Measurements from ENCODE around the gene RGS2.

Gene RGS2

DNA sequence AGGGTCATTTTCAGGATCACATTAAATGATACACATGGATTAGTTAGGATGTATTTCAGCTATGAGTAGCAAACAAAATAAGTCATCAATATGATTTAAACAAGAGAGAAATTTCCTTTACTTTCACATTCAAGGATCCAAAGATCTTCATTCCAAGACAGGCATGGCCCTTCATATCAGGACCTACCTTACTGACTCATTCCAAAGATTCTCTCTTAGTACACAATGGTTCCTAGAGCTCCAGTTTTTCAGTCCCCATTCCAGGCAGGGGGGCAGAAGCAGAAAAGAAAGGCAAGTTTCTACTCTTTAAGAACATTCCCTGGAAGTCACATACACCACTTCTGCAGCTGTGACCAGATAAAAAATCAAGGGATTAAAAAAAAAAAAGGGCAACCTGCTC lies 23.7 kb downstream of the RGS2 start:
- DNase-seq: no peak

- no peak for DNase-seq
Measured at GRCh38 chr1:192835116-192835515, 26.3 kb downstream of the RGS2 start.

GRCh38 chr1:192839162-192840066 lies 30.6 kb downstream of the RGS2 start:
- DNase-seq: no peak

DNA sequence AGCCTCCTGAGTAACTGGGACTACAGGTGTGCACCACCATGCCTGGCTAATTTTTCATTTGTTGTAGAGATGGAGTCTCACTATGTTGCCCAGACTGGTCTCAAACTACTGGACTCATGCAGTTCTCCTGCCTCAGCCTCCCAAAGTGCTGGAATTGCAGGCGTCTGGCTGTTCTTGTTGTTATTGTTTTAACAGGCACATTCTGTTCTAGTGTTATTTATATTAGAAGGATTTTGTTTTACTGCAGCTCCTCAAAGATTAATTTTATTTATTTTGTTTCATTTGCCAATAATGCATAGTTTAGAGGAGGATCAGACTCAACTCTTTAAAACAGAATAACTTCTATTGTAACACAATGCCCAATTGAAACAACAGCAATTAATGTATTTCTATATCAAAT lies 35.5 kb downstream of the RGS2 start:
- no peak for DNase-seq

- DNase-seq: no peak
Measured at GRCh38 chr1:192846950-192847349, 38.1 kb downstream of the RGS2 start.

DNA sequence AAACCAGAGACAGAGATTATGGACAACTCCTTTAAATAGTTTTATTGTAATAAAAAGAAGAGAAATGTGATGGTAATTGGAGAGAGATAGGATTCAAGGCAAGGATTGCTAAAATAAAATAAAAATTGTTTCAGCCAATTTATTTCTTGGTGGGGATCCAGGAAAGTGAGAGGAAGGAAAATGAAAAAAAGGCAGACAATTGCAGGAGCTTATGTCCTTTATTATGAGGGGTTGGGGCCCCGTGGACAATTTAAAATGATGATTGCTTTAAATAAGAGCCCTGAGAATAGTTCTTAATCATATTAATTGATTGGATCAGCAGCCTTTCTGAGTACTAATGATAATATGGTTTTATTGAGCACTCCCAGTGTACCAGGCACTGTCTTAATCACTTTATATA lies 40.2 kb downstream of the RGS2 start:
- no peak for DNase-seq

DNA sequence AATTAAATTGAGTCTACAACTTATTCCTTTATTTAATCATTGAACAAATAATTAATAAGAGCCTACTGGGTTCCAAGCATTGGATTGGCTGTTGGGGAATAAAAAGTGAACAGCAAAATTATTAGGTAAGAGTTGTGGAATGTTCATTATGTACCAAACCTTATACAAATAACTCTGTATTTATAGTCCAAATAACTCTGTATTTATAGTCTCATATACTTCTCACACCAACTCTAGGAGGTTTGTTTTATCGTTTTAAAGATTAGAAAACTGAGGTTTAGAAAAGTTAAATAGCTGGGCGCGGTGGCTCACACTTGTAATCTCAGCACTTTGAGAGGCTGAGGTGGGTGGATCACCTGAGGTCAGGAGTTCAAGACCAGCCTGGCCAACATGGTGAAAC lies 40.6 kb downstream of the RGS2 start:
- no peak for DNase-seq

GRCh38 chr1:192852001-192852947 lies 43.4 kb downstream of the RGS2 start:
- no peak for DNase-seq

DNA sequence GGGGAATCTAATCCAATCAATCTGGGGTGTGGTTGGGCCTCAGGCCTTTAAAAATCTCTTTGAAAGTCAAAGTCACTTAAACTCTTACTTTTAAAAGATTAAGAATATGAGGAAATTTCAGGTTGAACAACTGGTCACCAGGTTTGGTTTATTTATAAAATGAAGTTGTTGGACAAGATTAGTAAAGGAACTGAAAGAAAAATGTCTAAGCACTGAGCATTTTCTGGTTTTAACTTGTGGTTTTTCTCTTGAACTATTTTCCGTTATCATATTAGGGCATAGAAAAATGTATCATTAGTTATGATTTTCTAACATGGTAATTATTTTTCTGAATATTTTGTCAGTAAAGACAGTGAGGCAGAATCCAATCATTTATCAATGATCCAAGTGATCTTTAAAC lies 49.6 kb downstream of the RGS2 start:
- DNase-seq: no peak

DNA sequence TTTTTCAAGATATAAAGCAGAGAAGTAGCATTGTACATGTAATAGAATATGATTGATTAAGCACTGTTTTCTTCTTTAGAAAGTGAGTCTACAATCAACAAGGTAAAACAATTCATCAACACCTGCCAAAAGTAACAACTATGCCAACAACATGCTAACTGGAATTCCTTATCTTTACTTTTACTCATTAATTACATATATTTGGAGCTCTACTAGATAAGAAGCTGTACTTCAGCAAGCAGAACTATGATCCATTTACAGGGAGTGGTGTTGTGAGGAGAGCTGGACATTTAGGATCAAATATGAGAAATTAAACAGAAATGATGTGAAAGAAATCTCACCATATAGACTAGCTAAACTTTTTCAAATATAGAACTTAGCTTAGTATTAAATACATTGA lies 51.0 kb downstream of the RGS2 start:
- DNase-seq: no peak

DNA sequence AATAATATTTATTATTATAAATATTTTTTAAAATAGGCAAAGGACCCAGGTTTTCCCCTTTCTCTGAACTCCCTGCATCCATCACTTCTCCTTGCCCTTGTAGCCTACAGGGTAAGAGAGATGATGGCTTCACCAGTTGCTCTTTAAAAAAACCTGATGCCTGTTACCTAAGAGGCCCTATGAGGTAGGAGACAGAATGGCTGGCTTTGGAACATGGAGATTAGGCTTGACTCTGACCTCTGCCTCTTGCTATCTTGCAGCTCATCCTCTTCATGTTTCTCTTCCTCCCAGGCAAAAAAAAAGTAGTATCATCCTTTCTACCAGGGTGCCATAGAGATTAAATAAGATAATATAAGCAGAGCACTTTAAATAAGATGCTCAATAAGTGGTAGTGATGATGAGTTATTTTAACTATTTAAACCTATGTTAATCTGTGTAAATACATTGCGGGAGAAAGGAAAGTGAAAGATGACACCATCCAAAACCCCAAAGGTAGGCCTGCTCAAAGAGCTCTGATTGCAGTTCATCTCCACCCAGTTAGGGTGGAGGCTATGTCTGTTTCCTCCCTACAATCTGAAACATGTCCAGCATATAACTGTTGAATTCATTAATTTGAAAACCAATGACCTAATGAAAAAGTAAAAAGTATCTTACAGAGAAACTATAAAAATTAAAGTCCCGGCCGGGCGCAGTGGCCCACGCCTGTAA lies 51.8 kb downstream of the RGS2 start:
- no peak for DNase-seq

- DNase-seq: no peak
Measured at GRCh38 chr1:192861860-192862259, 53.0 kb downstream of the RGS2 start.

All from NCI-H774 (cell line).